Stimulated activated memory B cell treated with anti-CD40 and anti-IgM and Interleukin-4, amounts not matched to agents 10 μg/mL and 1 μg/mL and 100 μg/mL, for 72 hours (primary cell): ENCODE results near the gene SERPINI1.

ENCODE experiments used
- ATAC-seq: fragments of 150-1000 bp; cut with Tn5 transposase; 2 replicates; pipeline ENCODE4 v1.10.0; 2021
- H3K27ac Mint-ChIP-seq: one replicate; pipeline ENCODE4 v1.8.0; 2022; ENCODE audit warnings: mild to moderate bottlenecking, mixed read lengths
- H3K27me3 Mint-ChIP-seq: one replicate; pipeline ENCODE4 v1.8.0; 2022; ENCODE audit warnings: mixed read lengths
- H3K36me3 Mint-ChIP-seq: one replicate; pipeline ENCODE4 v1.8.0; 2022; ENCODE audit warnings: mixed read lengths
- H3K4me1 Mint-ChIP-seq: one replicate; pipeline ENCODE4 v1.8.0; 2022; ENCODE audit warnings: mixed read lengths
- H3K4me3 Mint-ChIP-seq: one replicate; pipeline ENCODE4 v1.8.0; 2022; ENCODE audit warnings: mild to moderate bottlenecking, moderate library complexity, mixed read lengths
- H3K9me3 Mint-ChIP-seq: one replicate; pipeline ENCODE4 v1.8.0; 2022; ENCODE audit warnings: mixed read lengths

Gene SERPINI1, protein sequence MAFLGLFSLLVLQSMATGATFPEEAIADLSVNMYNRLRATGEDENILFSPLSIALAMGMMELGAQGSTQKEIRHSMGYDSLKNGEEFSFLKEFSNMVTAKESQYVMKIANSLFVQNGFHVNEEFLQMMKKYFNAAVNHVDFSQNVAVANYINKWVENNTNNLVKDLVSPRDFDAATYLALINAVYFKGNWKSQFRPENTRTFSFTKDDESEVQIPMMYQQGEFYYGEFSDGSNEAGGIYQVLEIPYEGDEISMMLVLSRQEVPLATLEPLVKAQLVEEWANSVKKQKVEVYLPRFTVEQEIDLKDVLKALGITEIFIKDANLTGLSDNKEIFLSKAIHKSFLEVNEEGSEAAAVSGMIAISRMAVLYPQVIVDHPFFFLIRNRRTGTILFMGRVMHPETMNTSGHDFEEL

DNA sequence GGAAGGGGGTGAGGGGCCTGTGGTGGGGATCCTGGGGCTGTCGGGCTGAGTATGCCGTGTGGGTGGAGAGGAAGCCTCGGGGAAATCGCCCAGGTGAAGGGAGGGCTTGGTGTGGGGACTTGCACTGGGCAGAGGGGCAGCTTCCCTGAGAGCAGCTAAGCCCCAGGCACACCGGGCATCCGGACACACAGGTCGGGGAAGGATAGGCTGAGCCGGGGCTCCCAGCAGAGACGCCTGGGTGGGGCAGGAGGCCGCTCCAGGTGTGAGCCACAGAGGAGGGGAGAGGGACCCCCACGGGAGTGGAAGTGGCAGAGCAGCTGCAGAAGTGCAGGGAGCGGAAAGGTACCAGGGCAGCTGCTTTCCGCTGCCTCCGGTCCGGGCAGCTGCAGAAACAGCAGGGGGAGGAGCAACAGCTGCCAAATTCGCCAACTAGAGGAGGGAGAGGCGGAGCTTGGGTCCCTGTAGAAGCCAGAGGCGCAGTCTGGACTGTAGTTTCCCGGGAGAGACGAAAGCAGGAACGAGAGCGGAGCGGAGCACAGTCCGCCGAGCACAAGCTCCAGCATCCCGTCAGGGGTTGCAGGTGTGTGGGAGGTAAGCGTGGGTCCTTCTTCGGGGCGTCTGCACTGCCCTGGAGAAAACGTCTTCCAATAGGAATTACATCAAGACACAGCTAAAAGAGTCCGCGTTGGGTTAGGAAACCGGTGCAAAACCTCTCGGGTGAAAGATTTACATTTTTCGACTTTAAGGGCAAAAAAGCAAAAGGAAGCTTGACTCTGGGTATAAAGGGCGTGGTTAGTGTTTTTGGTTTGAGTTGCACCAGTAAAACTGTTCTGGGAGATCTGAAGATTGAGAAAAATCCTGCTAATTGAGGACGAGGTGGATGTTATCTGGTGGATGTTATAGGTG is at the start of gene SERPINI1:
Gene SERPINI1, plus strand, starts transcription at position 489 of the 906 bp plus-strand sequence. CDS start 53,408 bp downstream, outside the sequence.
- H3K4me1 Mint-ChIP-seq: peaks cover 34% of the 10 kb centered on the region
- peak within 1 kb of the TSS; percentile 49 for H3K4me3 Mint-ChIP-seq
- peaks cover 10% of the 10 kb centered on the region for H3K36me3 Mint-ChIP-seq
- no peaks in the 10 kb centered on the region for H3K27me3 Mint-ChIP-seq
- H3K9me3 Mint-ChIP-seq: no peaks in the 10 kb centered on the region
- ATAC-seq: peak; percentile 75
- H3K27ac Mint-ChIP-seq: no peak within 1 kb of the TSS

DNA sequence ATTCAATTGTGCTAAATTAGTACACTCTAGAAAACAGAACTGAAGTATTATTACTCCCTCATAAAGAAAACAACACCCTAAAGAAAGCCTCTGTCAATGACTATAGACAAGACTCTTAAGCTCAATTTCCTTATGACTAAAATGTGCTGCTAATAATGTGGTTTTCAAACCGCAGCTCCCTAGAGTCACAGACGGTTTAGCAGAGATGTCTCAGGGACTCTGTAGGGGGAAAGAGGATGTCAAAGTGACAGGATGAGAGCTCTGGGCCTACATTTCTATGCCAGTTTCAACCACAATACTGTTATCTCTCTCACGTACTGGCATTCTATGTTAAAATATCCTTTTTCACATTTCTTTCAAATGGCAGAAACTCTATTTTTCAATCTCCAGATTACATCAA is 44.2 kb upstream of the SERPINI1 start:
- H3K36me3 Mint-ChIP-seq: peaks cover 51% of the 10 kb centered on the region

DNA sequence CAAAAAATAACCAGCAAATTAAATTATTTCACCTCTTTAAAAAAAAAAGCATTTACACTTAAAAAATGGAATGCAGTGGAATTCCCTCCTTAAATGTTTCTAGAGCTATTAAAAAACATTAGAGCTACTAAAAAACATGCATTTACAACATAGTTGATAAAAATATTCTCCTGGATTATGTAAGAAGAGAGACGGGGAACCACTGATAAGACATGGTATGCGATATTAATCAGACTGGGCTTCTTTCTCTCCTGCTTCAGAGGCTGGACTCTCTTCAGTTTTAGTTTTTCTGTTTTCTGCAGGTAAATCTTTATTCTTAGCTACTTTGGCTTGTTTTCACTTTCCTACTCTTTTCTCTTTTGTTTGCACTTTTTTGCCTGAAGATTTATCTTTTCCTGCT is 41.4 kb upstream of the SERPINI1 start:
- no peak overlapping the region for H3K27ac Mint-ChIP-seq
- no peaks in the 10 kb centered on the region for H3K9me3 Mint-ChIP-seq
- H3K4me1 Mint-ChIP-seq: peaks cover 17% of the 10 kb centered on the region
- no peak for ATAC-seq
- H3K27me3 Mint-ChIP-seq: no peaks in the 10 kb centered on the region
- H3K4me3 Mint-ChIP-seq: no peak overlapping the region
- peaks cover 46% of the 10 kb centered on the region for H3K36me3 Mint-ChIP-seq

More for the DNA sequence above, 44.2 kb upstream of the SERPINI1 start:
- Mint-ChIP-seq H3K4me1 (peaks cover 18% of the 10 kb centered on the region), H3K27me3 (no peaks in the 10 kb centered on the region), H3K9me3 (no peaks in the 10 kb centered on the region), H3K4me3 (no peak overlapping the region), H3K27ac (no peak overlapping the region)
- peak; percentile 100 for ATAC-seq

DNA sequence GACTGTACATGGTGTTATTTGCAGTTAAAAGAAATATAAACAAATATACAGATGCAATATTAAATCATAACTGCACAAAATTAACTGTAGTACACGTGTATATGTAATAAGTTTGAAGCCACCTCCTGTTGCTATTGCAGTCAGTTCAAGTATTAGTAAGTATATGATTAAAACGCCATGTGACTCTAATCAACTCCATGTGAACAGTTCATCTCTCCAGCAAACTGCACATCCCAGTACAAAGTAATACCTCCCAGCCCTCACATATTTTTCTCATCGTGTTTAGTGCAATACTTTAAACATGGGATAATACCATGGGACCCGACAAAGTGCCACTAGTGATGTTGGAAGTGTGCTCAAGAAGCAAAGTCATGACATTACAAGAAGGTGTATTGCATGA is 35.5 kb upstream of the SERPINI1 start:
- no peaks in the 10 kb centered on the region for H3K9me3 Mint-ChIP-seq

DNA sequence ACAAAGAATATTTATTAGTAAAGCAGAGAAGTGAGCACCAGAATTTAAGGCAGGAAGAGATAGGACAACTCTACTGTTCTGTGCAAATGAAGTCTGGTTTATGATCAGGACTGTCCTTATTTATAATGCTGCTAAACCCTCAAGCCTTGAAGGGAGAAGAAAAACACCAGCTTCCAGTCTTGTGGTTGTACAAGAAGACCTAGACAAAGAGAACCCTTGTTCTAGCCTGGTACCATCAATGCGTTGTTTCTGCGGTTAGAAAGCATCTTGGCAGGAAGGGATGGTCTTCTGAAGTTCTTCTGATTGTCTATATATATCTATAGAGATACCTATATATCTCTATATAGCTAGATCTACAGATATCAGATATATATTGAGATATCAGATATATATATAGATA is 34.6 kb upstream of the SERPINI1 start:
- H3K9me3 Mint-ChIP-seq: no peaks in the 10 kb centered on the region
- H3K27ac Mint-ChIP-seq: no peak overlapping the region
- no peaks in the 10 kb centered on the region for H3K27me3 Mint-ChIP-seq
- no peak overlapping the region for H3K4me3 Mint-ChIP-seq
- H3K36me3 Mint-ChIP-seq: peaks cover 34% of the 10 kb centered on the region
- peaks cover 7% of the 10 kb centered on the region for H3K4me1 Mint-ChIP-seq
- ATAC-seq: no peak

More for the DNA sequence above, 35.5 kb upstream of the SERPINI1 start:
- Mint-ChIP-seq H3K4me3 (no peak overlapping the region), H3K27me3 (no peaks in the 10 kb centered on the region), H3K36me3 (peaks cover 42% of the 10 kb centered on the region), H3K27ac (no peak overlapping the region), H3K4me1 (peaks cover 7% of the 10 kb centered on the region)
- no peak for ATAC-seq

DNA sequence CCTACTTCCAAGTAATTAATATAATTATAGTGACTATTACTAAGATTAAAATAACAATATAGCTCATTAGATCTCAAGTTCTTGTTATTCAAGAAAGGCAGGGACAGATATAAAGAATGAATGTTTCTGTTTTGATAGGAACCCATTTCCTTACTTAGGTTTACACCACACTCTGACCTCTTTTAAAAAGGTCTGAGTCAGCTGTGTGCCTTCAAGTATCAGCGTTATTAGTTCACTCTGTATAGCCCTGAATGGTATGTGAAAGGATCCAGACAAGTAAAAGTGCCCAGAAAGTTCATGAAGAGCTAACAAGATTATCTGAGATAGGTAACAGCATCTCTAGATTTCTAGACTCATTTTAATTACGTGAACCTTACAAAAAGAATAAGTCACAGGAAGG is 29.7 kb upstream of the SERPINI1 start:
- Mint-ChIP-seq H3K4me1 (peaks cover 3% of the 10 kb centered on the region), H3K36me3 (peaks cover 54% of the 10 kb centered on the region), H3K27me3 (no peaks in the 10 kb centered on the region), H3K9me3 (no peaks in the 10 kb centered on the region), H3K4me3 (no peak overlapping the region), H3K27ac (no peak overlapping the region)
- ATAC-seq: no peak

DNA sequence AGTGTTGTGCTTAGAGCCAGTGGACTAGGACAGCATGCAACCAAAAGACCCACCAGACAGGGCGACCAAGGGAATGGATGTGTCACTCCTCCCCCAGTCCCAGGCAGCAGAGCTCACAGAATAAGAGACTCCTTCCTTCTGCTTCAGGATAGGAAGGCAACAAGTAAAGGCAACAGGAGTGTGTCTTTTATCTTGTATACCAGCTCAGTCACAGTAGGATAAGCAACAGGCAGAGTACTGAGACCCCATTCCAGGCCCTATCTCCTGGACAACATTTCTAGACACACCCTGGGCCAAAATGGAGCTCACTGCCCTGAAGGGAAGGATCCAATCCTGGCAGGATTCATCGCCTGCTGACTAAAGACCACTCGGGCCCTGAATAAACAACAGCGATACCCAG is 25.8 kb upstream of the SERPINI1 start:
- Mint-ChIP-seq H3K27ac (no peak overlapping the region), H3K4me1 (peaks cover 40% of the 10 kb centered on the region), H3K4me3 (no peak overlapping the region), H3K36me3 (peaks cover 76% of the 10 kb centered on the region), H3K27me3 (no peaks in the 10 kb centered on the region), H3K9me3 (no peaks in the 10 kb centered on the region)
- ATAC-seq: no peak

DNA sequence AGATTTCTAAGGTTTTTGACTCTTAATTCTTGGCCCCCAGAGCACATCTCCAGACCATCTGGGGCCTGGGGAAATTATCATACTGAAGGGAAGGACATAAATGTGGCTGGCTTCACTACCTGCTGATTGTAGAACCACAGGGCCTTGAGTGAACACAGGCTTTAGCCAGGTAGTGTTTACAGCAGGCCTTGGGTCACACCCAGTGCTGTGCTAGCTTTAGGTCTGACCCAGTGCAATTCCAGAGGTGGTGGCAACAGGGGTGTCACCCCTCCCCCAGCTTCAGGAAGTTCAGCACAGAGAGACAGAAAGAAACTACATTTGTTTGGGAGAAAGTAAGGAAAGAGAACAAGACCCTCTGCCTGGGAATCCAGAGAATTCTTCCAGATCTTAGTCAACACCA is 25.0 kb upstream of the SERPINI1 start:
- H3K4me3 Mint-ChIP-seq: no peak overlapping the region
- ATAC-seq: no peak
- H3K9me3 Mint-ChIP-seq: no peaks in the 10 kb centered on the region
- no peaks in the 10 kb centered on the region for H3K27me3 Mint-ChIP-seq
- H3K27ac Mint-ChIP-seq: no peak overlapping the region
- H3K4me1 Mint-ChIP-seq: peaks cover 48% of the 10 kb centered on the region
- H3K36me3 Mint-ChIP-seq: peaks cover 85% of the 10 kb centered on the region

DNA sequence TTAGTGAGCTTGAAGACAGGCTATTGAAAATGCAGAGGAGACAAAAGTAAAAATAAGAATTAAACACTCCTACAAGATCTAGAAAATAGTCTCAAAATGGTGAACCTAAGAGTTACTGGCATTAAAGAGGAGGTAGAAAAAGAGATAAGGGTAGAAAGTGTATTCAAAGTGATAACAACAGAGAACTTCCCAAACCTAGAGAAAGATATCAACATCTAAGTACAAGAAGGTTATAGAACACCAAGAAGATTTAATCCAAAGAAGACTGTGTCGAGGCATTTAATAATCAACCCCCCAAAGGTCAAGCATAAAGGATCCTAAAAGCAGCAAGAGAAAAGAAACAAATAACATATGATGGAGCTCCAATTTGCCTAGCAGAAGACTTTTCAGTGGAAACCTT is 24.1 kb upstream of the SERPINI1 start:
- Mint-ChIP-seq H3K4me1 (peaks cover 48% of the 10 kb centered on the region), H3K27me3 (no peaks in the 10 kb centered on the region), H3K36me3 (peaks cover 88% of the 10 kb centered on the region), H3K4me3 (no peak overlapping the region), H3K27ac (no peak overlapping the region), H3K9me3 (no peaks in the 10 kb centered on the region)
- no peak for ATAC-seq

DNA sequence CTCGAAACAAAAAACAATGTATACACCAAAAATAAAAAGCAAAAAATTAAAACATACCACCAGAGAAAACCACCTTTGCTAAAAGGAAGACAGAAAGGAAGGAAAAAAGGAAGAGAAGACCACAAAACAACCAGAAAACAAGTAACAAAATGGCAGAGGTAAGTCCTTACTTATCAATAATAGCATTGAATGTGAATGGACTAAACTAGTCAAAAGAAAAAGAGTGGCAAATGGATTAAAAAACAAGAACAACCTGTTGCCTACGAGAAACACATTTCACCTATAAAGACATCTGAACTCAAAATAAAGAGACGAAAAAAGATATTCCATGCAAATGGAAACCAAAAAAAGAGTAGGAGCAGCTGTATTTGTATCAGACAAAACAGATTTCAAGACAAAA is 23.1 kb upstream of the SERPINI1 start:
- no peak for ATAC-seq
- Mint-ChIP-seq H3K36me3 (peaks cover 88% of the 10 kb centered on the region), H3K4me1 (peaks cover 48% of the 10 kb centered on the region), H3K4me3 (no peak overlapping the region), H3K27me3 (no peaks in the 10 kb centered on the region), H3K9me3 (no peaks in the 10 kb centered on the region), H3K27ac (no peak overlapping the region)

DNA sequence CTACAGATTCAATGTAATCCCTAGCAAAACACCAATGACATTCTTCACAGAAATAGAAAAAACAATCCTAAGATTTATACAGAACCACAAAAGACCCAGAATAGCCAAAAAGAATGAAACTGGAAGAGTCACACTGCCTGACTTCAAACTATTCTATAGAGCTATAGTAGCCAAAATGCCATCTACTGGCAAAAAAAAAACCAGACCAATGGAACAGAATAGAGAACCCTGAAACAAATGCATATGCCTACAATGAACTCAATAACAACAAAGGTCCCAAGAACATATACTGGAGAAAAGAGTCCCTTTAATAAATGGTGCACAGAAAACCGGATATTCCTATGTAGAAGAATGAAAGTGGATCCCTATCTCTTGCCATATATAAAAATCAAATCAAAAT is 20.6 kb upstream of the SERPINI1 start:
- ATAC-seq: no peak
- no peak overlapping the region for H3K4me3 Mint-ChIP-seq
- H3K4me1 Mint-ChIP-seq: peaks cover 52% of the 10 kb centered on the region
- no peaks in the 10 kb centered on the region for H3K9me3 Mint-ChIP-seq
- H3K27ac Mint-ChIP-seq: no peak overlapping the region
- no peaks in the 10 kb centered on the region for H3K27me3 Mint-ChIP-seq
- H3K36me3 Mint-ChIP-seq: peaks cover 93% of the 10 kb centered on the region

DNA sequence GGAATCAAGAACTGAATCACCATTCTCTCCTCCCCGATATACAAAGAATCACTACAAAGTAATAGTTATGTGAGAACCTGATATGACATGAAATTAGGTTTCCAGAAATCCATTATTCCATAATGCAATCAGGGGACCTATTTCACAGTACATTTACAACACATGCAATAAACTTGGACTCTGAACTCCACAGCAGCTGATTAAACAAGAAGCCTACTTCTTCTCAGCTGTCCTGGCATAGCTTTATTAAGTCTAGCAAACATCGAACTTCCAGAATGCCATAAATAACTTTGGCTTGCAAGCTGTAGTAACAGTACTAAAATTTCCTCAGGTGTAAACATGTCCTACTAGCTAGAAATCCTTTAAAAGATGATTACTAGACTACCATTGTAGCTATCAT is 18.6 kb upstream of the SERPINI1 start:
- Mint-ChIP-seq H3K4me3 (no peak overlapping the region), H3K27me3 (no peaks in the 10 kb centered on the region), H3K4me1 (peaks cover 54% of the 10 kb centered on the region), H3K36me3 (peaks cover 89% of the 10 kb centered on the region), H3K27ac (no peak overlapping the region), H3K9me3 (no peaks in the 10 kb centered on the region)
- no peak for ATAC-seq

DNA sequence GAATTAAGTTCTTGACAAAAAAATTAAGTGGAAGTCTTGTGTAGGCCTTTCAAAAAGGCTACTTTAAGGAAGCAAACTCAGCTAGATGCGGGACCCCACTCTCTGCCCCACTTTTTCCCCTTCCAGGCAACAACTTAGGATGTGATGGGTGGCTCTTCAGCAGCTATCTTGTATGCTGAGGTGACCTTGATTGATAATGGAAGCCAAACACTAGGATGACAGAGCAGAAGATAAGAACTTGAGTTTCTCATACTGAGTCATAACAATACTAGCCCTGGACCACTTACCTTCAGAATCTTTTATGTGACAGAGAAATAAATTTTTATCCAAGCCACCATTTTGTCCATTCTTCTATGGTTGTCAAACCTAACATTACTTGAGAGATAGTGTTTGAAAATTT is 16.9 kb upstream of the SERPINI1 start:
- Mint-ChIP-seq H3K27me3 (no peaks in the 10 kb centered on the region), H3K9me3 (no peaks in the 10 kb centered on the region), H3K36me3 (peaks cover 77% of the 10 kb centered on the region), H3K4me3 (no peak overlapping the region), H3K4me1 (peaks cover 43% of the 10 kb centered on the region), H3K27ac (no peak overlapping the region)
- ATAC-seq: no peak

DNA sequence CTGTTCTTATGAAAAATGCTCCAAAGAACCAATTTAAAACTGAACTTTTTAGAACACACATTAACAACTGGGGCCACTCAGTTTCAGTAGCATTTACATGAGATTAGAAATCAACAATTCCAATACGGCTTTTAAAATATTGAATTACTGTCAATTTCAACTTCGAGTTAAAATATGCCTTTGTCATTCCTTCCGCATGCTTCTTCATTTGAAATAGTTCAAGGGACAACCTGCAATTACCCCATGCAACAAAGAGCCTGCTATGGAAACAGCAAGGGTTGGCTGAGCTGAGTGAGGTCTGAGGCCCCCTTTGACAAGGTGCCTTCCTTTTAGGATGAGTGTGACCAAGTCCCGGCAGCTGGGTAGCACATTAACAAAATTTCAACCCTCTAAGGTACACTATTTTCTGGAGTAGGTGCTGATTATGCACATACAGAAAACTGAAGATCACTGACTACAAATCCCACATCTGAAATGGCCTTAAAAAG is 12.5 kb upstream of the SERPINI1 start:
- Mint-ChIP-seq H3K27me3 (no peaks in the 10 kb centered on the region), H3K4me3 (no peak overlapping the region), H3K36me3 (peaks cover 38% of the 10 kb centered on the region), H3K9me3 (no peaks in the 10 kb centered on the region), H3K4me1 (peaks cover 24% of the 10 kb centered on the region), H3K27ac (no peak overlapping the region)
- ATAC-seq: no peak

DNA sequence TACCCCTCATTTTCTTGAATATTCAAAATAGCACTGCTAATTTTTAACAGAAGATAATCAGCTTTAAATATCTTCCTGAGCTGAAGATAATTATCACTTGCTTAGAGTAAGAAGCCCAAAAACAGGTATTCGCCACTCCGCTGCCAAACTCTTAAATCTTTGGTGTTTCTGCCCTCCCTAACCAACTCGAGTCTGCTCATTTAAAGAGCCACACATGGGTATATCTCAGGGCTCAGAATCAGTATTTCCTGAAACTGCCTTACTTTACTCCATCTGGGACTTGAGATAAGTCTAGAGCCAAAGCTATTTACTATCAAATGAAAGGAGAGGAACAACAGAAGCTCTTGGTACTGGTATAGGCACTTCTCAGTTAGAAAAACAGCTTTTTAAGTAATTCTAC is 11.6 kb upstream of the SERPINI1 start:
- H3K4me1 Mint-ChIP-seq: peaks cover 30% of the 10 kb centered on the region
- ATAC-seq: no peak
- H3K4me3 Mint-ChIP-seq: no peak overlapping the region

More for the DNA sequence above, 11.6 kb upstream of the SERPINI1 start:
- Mint-ChIP-seq H3K27me3 (no peaks in the 10 kb centered on the region), H3K9me3 (no peaks in the 10 kb centered on the region), H3K36me3 (peaks cover 30% of the 10 kb centered on the region), H3K27ac (no peak overlapping the region)
